ENCODE data around the gene MALRD1. TPM values are rescaled to one million over a fixed set of nuclear protein-coding genes. Genes with fewer than 3 reads are reported as not detected.
"Not testable (repeated sequence)": the region's sequence is repeated elsewhere in the genome, so short reads cannot be mapped to it uniquely, and the experiment has no call there.

MALRD1 gene
- total RNA-seq, 1 donor from 2014 or later = 1.1 TPM

- intact Hi-C loops (cut with DNase I) = no loop called here
- DNase-seq = no peak
- no peak for ATAC-seq (ENCODE audit: poor library complexity)
These were observed 658.8 kb downstream of the MALRD1 start for GRCh38 chr10:19707376-19707775.

DNA sequence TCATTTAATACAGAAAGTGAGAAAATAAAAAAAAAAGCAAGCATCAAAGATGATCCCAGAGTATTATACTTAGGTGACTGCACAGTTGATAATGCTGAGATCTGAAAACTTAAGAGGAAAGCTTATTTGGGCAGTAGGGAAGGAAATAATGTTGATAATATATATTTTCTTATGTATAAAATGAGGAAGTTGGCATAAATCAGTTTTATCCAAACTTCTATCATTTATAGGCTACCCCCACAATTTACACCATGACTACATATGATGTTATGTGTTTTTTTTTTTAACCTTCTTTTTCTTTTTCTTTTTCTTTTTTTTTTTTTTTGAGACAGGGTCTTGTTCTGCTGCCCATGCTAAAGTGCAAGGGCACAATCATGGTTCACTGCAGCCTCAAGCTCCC lies 659.4 kb downstream of the MALRD1 start:
- ATAC-seq (ENCODE audit: poor library complexity) (no peak), DNase-seq (no peak)
- intact Hi-C loops (cut with DNase I) = no loop called here

DNA sequence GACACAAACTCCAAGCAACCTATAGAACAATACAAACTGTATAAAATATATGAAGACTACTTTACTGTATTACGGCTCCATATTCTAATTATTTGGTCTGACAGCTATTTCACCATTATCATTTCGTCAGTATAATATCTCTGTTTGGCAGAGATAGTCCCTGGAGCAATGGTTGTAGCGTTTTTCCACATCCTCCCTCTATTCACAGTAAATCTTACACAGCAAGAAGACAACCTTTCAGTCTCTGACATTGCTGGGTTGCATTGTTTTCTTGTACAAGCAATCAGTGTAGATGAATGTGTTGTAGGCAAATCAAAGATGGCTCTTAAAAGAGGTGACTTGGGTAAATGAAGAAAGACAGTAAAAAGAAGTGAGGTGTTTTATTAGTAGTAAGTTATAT lies 662.0 kb downstream of the MALRD1 start:
- intact Hi-C loops (cut with DNase I) = no loop called here
- ATAC-seq (ENCODE audit: poor library complexity) = no peak
- no peak for DNase-seq

GRCh38 chr10:19713159-19713558 lies 664.6 kb downstream of the MALRD1 start:
- ATAC-seq (ENCODE audit: poor library complexity) (no peak), DNase-seq (no peak)
- intact Hi-C loops (cut with DNase I) = no loop called here

- peak; percentile 44 for DNase-seq
- intact Hi-C loops (cut with DNase I) = no loop called here
- no peak for ATAC-seq (ENCODE audit: poor library complexity)
These were observed 665.4 kb downstream of the MALRD1 start for GRCh38 chr10:19713800-19714525.

GRCh38 chr10:19719284-19719683 lies 670.7 kb downstream of the MALRD1 start:
- intact Hi-C loops (cut with DNase I) = no loop called here
- no peak for DNase-seq
- ATAC-seq (ENCODE audit: poor library complexity) = no peak

DNA sequence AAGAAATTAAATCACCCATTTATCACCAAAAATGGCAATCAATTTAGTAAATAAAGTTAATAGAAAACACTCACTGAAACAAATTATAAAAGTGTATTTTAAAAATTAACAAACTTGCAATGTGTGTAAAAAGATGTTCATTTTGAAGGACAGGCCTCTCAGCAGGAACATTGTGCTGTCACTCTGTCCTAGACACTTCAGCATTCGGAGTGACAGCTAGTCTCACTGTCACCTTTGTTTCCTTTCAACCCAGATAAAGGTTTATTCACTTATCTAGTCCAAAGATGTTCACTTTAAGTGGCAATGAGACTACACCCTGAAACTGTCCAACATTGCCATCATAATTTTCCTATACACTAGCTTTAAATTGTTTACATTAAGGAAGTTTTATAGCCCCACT lies 675.7 kb downstream of the MALRD1 start:
- ATAC-seq (ENCODE audit: poor library complexity) = no peak
- intact Hi-C loops (cut with DNase I) = no loop called here
- DNase-seq = no peak

GRCh38 chr10:19728376-19728775 lies 679.8 kb downstream of the MALRD1 start:
- intact Hi-C loops (cut with DNase I) = no loop called here
- DNase-seq = no peak
- ATAC-seq (ENCODE audit: poor library complexity) = no peak

- ATAC-seq (ENCODE audit: poor library complexity) = no peak
- no peak for DNase-seq
- intact Hi-C loops (cut with DNase I) = no loop called here
These were observed 680.4 kb downstream of the MALRD1 start for GRCh38 chr10:19728964-19729363.

DNA sequence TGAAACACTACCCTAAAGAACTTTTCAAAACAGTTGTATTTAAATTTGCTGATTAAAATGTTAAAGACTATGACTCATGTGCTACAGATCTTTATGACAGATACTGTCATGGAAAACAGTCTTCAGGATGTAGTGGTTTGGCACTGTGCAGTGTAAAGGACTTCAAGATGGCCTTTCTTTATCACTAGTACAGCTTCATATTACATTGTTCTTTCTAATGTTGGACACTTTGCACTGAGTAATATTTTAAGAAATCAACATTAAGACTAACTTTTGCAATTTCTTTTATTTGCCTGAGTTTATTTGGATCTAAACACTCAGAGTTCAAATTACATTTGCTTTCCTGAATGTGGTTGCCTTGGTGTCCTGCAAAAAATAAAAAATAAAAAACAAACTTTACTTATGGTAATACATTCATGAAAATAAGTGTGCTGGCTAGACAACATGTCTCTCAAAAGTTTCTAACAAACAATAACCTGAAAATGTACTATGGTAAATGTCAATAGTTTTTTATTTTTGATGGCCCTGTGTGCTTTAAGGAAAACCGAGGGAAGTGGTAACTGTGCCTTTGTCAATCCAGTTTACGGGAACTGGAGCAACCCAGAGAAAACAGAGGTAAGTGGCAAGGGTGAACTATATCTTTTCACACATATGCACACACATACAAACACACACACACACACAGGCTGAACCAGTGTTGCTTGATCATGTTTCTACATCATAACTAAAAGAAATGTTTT lies 681.7 kb downstream of the MALRD1 start:
- ATAC-seq (ENCODE audit: poor library complexity) (no peak), DNase-seq (no peak)
- intact Hi-C loops (cut with DNase I) = no loop called here

DNA sequence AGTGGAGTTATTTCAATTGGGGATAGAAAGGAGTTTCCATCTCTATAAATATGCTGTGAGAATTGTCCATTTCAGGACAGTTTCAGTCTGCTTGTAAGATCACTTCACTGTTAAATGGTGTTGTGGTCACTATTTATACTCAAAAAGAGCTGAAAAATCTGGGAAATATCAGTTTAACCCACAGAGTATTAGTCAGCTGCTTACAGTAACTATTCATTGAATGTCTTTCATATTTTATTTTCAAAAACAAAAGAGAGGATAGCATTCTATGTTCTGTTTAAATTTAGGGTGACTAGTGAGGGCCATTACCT lies 682.3 kb downstream of the MALRD1 start:
- intact Hi-C loops (cut with DNase I) = no loop called here

DNA sequence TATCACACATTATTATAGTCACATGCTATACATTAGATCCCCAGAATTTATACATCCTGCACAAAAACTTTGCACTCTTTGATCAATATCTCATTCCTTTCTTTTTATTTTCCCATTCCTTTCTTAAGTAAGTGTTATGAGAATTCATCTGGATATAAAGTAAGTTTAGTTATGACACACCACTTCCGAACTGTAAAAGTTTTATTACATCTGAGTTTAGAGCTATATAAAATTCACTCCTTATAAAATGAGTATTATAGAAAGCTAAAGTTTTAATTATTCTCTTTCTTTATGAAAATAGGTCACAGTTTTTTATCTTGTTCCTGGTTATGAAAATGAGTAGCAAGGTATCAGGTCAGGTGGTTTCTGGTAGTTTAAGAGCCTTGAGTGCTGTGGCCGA lies 683.0 kb downstream of the MALRD1 start:
- ATAC-seq (ENCODE audit: poor library complexity) (no peak), DNase-seq (no peak)
- intact Hi-C loops (cut with DNase I) = no loop called here

More for the DNA sequence above, 682.3 kb downstream of the MALRD1 start:
- no peak for DNase-seq
- ATAC-seq (ENCODE audit: poor library complexity) = no peak

DNA sequence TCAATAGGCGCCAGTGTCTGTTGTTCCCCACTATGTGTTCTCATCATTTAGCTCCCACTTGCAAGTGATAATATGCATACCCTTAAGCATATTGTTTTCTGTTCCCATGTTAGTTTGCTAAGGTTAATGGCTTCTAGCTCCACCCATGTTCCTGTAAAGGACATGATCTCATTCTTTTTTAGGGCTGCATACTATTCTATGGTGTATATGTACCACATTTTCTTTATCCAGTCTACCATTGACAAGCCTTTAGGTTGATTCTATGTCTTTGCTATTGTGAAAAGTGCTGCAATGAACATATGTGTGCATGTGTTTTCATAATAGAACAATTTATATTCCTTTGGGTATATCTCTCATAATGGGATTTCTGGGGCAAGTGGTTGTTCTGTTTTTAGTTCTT lies 689.8 kb downstream of the MALRD1 start:
- ATAC-seq (ENCODE audit: poor library complexity) = no peak
- no peak for DNase-seq
- intact Hi-C loops (cut with DNase I) = no loop called here

GRCh38 chr10:19739232-19739631 lies 690.6 kb downstream of the MALRD1 start:
- not testable (repeated sequence) for ATAC-seq (ENCODE audit: poor library complexity)

GRCh38 chr10:19742144-19742543 lies 693.5 kb downstream of the MALRD1 start:
- intact Hi-C loops (cut with DNase I); DNase-seq; ATAC-seq (ENCODE audit: poor library complexity): not testable (repeated sequence)

More at GRCh38 chr10:19739232-19739631, 690.6 kb downstream of the MALRD1 start:
- DNase-seq; intact Hi-C loops (cut with DNase I): not testable (repeated sequence)

DNA sequence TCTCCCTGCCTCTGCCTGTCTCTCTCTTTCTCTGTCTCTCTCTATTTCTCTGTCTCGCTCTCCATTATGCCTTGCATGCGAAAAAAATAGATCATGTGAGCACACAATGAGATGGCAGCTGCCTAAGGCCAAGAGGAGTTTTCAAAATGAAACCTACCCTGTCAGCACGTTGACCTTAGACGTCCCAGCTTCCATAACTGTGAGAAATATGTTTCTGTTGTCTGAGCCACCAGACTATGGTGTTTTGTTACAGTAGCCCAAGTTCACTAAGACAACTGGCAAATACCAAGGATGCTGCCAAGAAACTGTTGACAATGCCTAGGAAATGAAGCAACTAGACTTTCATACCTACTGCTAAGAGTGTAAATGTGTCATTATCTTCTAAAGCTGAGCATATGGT lies 697.1 kb downstream of the MALRD1 start:
- no peak for ATAC-seq (ENCODE audit: poor library complexity)
- intact Hi-C loops (cut with DNase I) = no loop called here
- no peak for DNase-seq

GRCh38 chr10:19749185-19749729 lies 700.7 kb downstream of the MALRD1 start:
- DNase-seq = no peak
- intact Hi-C loops (cut with DNase I) = no loop called here
- ATAC-seq (ENCODE audit: poor library complexity) = no peak

DNA sequence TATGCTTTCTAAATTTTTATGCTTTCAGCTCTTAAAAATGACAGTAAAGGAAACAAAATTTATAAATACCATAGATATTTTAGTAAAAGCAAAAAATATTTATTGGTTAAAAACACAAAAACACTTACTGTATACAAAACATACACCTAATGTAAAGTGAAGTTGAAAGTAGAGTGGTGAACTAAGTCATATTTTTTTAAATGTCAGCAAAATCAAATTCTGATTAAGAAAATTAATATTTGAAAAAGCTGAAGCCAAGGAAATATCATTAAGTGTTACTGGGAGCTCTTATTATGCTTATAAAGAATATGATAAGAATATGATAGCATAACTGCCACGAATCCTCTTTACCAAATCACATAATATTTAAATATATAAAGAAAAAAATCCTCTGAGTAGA lies 702.4 kb downstream of the MALRD1 start:
- intact Hi-C loops (cut with DNase I) = no loop called here
- ATAC-seq (ENCODE audit: poor library complexity) = no peak
- no peak for DNase-seq

DNA sequence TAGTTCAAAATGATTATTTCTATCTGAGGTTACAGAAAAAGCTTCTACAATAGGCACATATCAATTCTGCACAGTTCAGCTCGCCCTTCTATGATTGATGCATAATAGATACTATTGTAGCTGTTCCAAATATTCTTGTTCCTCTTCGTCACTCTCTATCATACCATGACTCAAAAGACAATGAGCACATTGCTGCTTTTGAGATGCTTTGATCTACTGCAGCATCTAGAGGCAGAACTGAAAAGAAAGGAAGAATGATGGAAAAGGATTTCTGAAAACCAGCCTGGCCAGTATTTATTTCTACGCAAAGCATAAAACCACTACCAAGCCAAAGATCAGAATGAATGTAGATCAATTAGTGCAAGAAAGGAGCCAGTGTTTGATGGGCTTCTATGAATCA lies 708.3 kb downstream of the MALRD1 start:
- intact Hi-C loops (cut with DNase I) = no loop called here
- ATAC-seq (ENCODE audit: poor library complexity) (no peak), DNase-seq (no peak)

- ATAC-seq (ENCODE audit: poor library complexity) (no peak), DNase-seq (no peak)
- intact Hi-C loops (cut with DNase I) = no loop called here
These were observed 713.4 kb downstream of the MALRD1 start for GRCh38 chr10:19762026-19762425.
